B cell (primary cell): Measurements from ENCODE around the gene GBA2.

Source experiments
- CTCF ChIP-seq: fragments of 200-600 bp; IDR thresholded peaks from one replicate; pipeline ENCODE4 v1.8.0; 2022; ENCODE audit warnings: antibody characterized with exemption, mild to moderate bottlenecking
- EZH2 ChIP-seq: IDR thresholded peaks from 2 replicates; pipeline ENCODE4 v1.6.1; 2012; ENCODE audit warnings: borderline replicate concordance, low read depth, mild to moderate bottlenecking, moderate library complexity, low read length; ENCODE audit not compliant: insufficient read depth, poor library complexity, severe bottlenecking

GRCh38 chr9:35729101-35729500, 19.9 kb downstream of the GBA2 start:
- TF ChIP-seq CTCF (no peak), EZH2 (no peak)
